Stromal cell of bone marrow (primary cell): ENCODE measurements around the gene HTATIP2.
"Not testable (repeated sequence)": the region's sequence is repeated elsewhere in the genome, so short reads cannot be mapped to it uniquely, and the experiment has no call there.

ENCODE experiments used
- DNase-seq: peaks from one replicate; pipeline ENCODE4 v3.0.0-alpha.2; 2012; ENCODE audit warnings: low read depth

HTATIP2 gene

DNA sequence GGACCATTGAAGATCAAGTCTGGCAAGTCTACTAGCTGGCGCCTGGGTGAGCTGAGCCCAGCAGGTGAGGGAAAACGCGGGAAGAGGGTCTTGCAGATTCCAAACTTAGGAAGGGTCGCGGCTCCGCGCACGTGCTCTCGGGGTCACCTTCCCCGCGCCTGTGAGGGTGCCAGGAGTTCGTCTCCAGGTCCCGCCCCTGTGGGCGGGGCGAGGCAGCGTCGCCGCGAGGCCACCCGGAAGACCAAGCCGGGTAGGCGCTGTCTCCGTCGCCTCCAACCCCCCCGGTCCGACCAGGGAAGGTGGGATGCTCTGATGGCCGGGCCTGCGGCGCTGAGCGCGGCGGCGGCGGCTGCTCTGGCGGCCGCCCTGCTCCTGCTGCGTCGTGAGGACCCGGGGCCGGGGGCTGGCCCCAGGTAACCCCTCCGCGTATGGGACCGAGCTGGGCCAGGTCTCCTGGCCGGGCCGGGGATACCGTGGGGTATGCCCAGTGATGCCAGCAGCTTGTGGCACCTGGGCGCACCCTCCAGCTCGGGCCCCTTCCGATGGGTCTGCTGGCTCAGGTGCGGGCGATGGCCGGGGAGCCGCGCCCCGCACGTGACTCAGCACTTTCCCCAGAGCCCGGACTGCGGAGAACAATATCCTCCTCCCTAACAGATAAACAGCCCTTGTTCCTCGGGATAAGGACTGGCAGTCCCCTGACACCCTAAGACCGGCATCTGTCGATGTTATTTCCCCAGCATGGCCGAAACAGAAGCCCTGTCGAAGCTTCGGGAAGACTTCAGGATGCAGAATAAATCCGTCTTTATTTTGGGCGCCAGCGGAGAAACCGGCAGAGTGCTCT is at the start of gene HTATIP2:
Gene HTATIP2, plus strand, starts transcription at position 215 of the 841 bp plus-strand sequence. Its CDS starts 524 bp downstream, at position 739.
- no peak for DNase-seq

DNA sequence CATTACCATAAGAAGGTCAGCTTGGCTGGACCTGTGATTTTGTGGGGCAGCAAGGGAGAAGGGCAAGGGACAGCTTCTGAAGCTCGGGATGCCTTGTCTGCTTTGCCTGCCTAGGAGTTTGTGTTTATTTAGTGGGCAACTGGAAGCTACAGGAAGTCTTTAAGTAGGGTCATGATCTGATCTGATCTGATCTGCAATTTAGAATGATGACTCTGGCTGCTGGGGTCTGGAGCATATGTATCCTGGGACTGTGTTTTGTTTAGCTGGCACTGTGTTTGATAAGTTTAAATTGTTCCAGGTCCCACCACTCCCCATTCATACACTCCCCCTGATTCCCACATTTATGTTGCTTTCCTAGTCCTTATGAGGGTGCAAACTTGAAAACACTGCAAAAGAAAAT is 47.7 kb upstream of the HTATIP2 start:
- DNase-seq = no peak

- no peak for DNase-seq
These were observed 42.3 kb upstream of the HTATIP2 start for GRCh38 chr11:20321177-20321576.

- no peak for DNase-seq
These were observed 36.1 kb upstream of the HTATIP2 start for GRCh38 chr11:20327377-20327935.

- DNase-seq = no peak
These were observed 27.5 kb upstream of the HTATIP2 start for GRCh38 chr11:20336056-20336455.

DNA sequence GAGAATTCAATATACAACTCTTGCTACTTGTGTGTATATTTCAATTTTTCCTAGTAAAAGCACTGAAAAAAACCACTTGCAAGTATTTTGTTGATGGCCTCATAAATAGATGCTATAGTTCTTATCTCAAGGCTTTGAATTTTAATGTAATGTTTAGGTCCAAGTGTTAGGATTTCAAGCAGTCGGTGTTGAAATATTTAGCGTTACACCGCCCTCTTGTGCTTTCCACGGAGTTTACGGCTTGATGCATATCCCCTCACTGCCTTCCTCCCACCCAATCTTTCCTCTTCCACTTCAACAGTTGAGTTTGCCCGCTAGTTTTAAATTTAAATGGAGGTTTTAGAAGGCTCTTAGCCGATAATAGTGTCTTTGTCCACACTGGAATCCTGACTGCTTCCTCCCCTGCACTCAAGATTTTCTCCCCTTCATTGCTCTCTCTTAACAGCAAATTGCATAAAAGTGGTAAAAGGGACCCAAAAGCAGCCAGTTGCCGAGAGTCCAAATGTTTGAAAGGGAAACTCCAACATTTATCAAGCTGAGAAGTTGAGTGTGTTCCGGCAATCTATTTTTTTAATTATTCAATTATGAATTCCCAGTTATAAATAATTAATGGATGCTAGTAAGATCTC is 25.9 kb upstream of the HTATIP2 start:
- no peak for DNase-seq

DNA sequence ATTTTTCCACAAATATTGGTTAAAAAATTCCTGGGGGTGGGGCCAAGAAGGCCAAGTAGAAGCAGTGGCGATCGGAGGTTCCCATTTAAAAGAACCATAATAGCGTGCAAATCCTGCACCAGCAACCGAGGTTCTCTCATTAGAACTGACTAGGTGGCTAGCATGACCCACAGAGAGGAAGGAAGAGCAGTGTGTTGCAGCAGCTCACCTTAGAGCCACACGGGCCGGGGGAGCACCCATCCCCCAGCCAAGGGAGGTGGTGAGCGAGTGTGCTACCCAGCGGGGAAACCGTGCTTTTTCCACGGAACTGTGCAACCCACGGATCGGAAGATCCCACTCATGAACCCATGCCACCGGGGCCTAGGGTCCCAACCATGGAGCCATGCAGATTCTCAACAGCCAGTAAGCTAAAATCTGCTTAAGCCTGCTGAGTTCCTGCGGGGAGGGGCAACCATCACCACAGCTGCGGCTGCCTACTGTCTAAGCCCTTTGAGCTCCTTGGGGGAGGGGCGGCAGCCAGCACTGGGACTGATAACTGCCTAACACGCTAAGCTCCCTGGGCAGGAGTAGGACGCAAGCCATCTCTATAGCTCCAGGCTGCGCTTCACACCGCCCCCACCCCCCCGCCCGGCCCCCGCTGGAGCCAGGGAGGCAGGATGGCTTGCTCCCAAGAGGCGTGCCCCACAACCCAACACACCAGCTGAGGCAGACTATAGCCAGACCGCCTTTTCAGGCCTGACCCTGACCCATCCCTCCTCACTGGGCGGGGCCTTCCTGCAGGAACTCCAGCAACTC is 21.0 kb upstream of the HTATIP2 start:
- no peak for DNase-seq

GRCh38 chr11:20351136-20351535 is 12.4 kb upstream of the HTATIP2 start:
- DNase-seq = no peak

GRCh38 chr11:20351751-20352262 is 11.7 kb upstream of the HTATIP2 start:
- no peak for DNase-seq

GRCh38 chr11:20353829-20354434 is 9.6 kb upstream of the HTATIP2 start:
- peak; percentile 22 for DNase-seq

- DNase-seq = peak; percentile 27
These were observed 8.0 kb upstream of the HTATIP2 start for GRCh38 chr11:20355221-20356219.

GRCh38 chr11:20357150-20357549 is 6.4 kb upstream of the HTATIP2 start:
- no peak for DNase-seq

DNA sequence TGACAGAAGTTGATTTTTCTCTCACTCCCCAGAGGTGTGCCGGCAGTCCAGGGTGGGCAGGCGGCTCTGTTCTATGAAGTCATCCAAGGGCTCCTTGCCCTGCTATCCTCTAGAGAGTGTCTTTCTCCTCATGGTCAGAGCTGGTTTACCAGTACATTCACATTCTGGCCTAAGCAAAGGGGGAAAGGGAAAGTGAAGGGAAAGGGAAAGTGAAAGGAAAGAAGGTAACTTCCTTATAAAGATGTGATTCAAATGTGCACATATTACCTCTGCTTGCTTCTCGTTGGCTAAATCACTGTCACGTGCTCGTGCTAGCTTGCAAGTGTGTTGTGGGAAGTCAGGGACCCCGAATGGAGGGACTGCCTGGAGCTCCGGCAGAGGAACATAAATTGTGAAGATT is 2.9 kb upstream of the HTATIP2 start:
- peak; percentile 25 for DNase-seq

DNA sequence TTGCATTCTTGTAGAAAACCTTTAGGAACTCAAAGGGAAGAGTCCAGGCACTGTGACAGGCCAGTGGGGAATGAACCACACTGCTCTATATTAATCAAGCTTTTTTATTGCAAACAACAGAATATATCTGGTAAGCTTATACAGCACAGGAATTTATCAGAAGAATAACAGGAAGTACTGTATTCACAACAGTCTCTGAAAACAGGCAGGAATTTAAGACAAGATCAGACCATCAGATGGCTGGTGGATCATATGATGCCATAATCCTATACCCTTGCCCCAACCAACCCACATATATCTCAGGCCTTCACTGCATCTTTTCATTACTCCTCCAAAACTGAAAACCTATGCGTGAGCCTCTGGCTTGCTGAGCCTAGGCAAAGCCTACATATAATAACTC is 1.0 kb upstream of the HTATIP2 start:
- DNase-seq = no peak

DNA sequence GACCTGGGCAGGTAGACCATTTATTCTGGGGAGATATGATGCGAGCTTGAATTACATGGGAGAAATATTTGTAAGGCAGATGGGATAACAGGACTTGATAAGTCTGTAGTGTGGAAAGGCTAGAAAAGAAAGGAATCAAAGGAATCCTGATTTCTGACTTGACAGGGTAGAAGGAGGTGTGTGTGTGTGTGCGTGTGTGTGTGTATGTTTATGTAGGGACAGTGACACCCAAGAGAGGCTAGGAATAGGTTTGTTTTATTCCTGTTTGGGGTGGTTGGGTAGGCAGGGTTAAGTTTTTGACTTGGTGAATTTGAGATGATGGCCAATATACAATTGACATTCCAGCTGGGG is 390 bp upstream of the HTATIP2 start:
- no peak for DNase-seq

- no peak for DNase-seq
These were observed 853 bp downstream of the HTATIP2 start for GRCh38 chr11:20364341-20364792.

DNA sequence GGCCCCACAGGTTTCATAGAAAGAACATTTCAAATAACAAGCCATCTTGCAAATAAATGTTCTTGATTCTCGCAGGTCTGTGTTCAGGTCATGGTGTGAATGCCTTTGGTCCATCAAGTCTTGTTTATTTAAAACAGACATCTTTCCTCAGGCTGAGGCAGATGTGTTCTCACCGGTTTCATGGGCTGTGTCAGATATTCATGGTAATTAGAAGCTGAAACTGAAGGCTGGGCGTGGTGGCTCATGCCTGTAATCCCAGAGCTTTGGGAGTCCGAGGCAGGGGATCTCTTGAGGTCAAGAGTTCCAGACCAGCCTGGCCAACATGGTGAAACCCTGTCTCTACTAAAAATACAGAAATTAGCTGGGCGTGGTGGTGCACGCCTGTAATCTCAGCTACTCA is 2.0 kb downstream of the HTATIP2 start:
- not testable (repeated sequence) for DNase-seq

DNA sequence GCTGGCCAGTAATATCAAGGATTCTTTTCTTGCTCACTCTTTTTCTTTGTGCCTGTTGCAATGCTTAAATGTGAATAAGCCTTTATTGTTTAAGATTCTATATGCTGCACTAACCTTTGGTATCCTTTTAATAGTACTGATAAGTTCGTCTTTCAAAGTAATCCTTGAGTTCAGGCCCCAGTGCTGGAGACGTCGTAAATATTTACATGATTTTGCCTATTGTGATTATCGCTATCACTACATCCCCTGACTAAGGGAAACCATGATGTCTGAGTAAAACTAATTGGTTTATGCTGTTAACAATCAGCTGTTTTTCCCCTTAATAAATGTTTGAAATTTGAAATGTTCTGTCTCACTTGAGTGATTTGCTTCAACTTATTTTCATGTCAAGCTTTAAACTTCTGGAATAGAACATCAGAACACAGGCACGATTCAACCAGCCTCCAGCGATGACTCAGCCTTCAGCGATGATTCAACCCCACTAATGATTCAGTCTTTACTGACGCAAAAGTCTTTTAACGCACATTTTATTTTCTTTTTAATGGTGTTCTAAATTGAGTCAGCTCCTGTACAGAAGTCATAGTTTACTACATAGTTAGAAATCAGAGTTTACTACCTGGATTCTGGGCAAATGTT is 3.9 kb downstream of the HTATIP2 start:
- peak; percentile 88 for DNase-seq

- DNase-seq = no peak
These were observed 4.9 kb downstream of the HTATIP2 start for GRCh38 chr11:20368438-20368837.

GRCh38 chr11:20369826-20370225 is 6.3 kb downstream of the HTATIP2 start:
- DNase-seq = no peak
